ENCODE data around the gene NOP58.
"Not testable (repeated sequence)": the region's sequence is repeated elsewhere in the genome, so short reads cannot be mapped to it uniquely, and the experiment has no call there.

Gene NOP58

GRCh38 chr2:202311823-202312388 is 46.3 kb downstream of the NOP58 start:
- no peak for DNase-seq

GRCh38 chr2:202314116-202314515 is 48.6 kb downstream of the NOP58 start:
- DNase-seq: no peak

GRCh38 chr2:202317080-202317857 is 51.7 kb downstream of the NOP58 start:
- DNase-seq: no peak

- DNase-seq: not testable (repeated sequence)
Measured at GRCh38 chr2:202320362-202320761, 54.8 kb downstream of the NOP58 start.

GRCh38 chr2:202322435-202322834 is 56.9 kb downstream of the NOP58 start:
- DNase-seq: no peak

GRCh38 chr2:202327858-202328257 is 62.3 kb downstream of the NOP58 start:
- DNase-seq: no peak

- no peak for DNase-seq
Measured at GRCh38 chr2:202335791-202336467, 70.4 kb downstream of the NOP58 start.

- DNase-seq: peak; percentile 1
Measured at GRCh38 chr2:202337151-202337550, 71.6 kb downstream of the NOP58 start.

GRCh38 chr2:202337706-202338346 is 72.3 kb downstream of the NOP58 start:
- DNase-seq: no peak

- DNase-seq: peak; percentile 30
Measured at GRCh38 chr2:202339071-202339870, 73.7 kb downstream of the NOP58 start.

- no peak for DNase-seq
Measured at GRCh38 chr2:202344178-202344577, 78.6 kb downstream of the NOP58 start.

GRCh38 chr2:202346180-202346579 is 80.6 kb downstream of the NOP58 start:
- no peak for DNase-seq

Measured in NCI-H510A (cell line).